Mucosa of stomach (tissue), 1 donor: Measurements from ENCODE around the gene MYO1E.

ENCODE experiments used
- H3K27me3 ChIP-seq: one replicate; pipeline ENCODE4 v1.7.0; 2013; ENCODE audit warnings: mild to moderate bottlenecking, low read length; ENCODE audit not compliant: control insufficient read depth, insufficient read depth
- H3K36me3 ChIP-seq: one replicate; pipeline ENCODE4 v1.7.0; 2013; ENCODE audit warnings: low read length; ENCODE audit not compliant: control insufficient read depth, insufficient read depth
- H3K4me1 ChIP-seq: one replicate; pipeline ENCODE4 v1.7.0; 2013; ENCODE audit warnings: mild to moderate bottlenecking, low read length; ENCODE audit not compliant: control insufficient read depth, insufficient read depth
- H3K4me3 ChIP-seq: one replicate; pipeline ENCODE4 v1.7.0; 2013; ENCODE audit warnings: low read length
- H3K9ac ChIP-seq: one replicate; pipeline ENCODE4 v1.7.0; 2013; ENCODE audit warnings: mild to moderate bottlenecking, low read length, moderate library complexity
- H3K9me3 ChIP-seq: one replicate; pipeline ENCODE4 v1.7.0; 2013; ENCODE audit warnings: mild to moderate bottlenecking, low read length, moderate library complexity; ENCODE audit not compliant: control insufficient read depth
- donor health status: Pancreatic carcinoma.

Gene MYO1E

GRCh38 chr15:59276225-59277178 is 96.2 kb downstream of the MYO1E start:
- no peak overlapping the region for H3K4me3 ChIP-seq
- no peak overlapping the region for H3K9ac ChIP-seq
- H3K9me3 ChIP-seq = no peaks in the 10 kb centered on the region
- H3K4me1 ChIP-seq = peaks cover 55% of the 10 kb centered on the region
- H3K36me3 ChIP-seq = no peaks in the 10 kb centered on the region
- no peaks in the 10 kb centered on the region for H3K27me3 ChIP-seq

GRCh38 chr15:59274126-59274970 is 98.3 kb downstream of the MYO1E start:
- no peak overlapping the region for H3K9ac ChIP-seq
- H3K4me1 ChIP-seq = peaks cover 55% of the 10 kb centered on the region
- H3K36me3 ChIP-seq = no peaks in the 10 kb centered on the region
- H3K4me3 ChIP-seq = no peak overlapping the region
- no peaks in the 10 kb centered on the region for H3K27me3 ChIP-seq
- H3K9me3 ChIP-seq = no peaks in the 10 kb centered on the region

- no peak overlapping the region for H3K4me3 ChIP-seq
- H3K9ac ChIP-seq = no peak overlapping the region
- no peaks in the 10 kb centered on the region for H3K27me3 ChIP-seq
- no peaks in the 10 kb centered on the region for H3K36me3 ChIP-seq
- H3K4me1 ChIP-seq = peaks cover 51% of the 10 kb centered on the region
- H3K9me3 ChIP-seq = no peaks in the 10 kb centered on the region
Observed at GRCh38 chr15:59273234-59273633, 99.4 kb downstream of the MYO1E start.

GRCh38 chr15:59271595-59272201 is 101.0 kb downstream of the MYO1E start:
- Histone ChIP-seq H3K36me3 (no peaks in the 10 kb centered on the region), H3K9me3 (no peaks in the 10 kb centered on the region), H3K4me3 (no peak overlapping the region), H3K4me1 (peaks cover 37% of the 10 kb centered on the region), H3K27me3 (no peaks in the 10 kb centered on the region), H3K9ac (no peak overlapping the region)

DNA sequence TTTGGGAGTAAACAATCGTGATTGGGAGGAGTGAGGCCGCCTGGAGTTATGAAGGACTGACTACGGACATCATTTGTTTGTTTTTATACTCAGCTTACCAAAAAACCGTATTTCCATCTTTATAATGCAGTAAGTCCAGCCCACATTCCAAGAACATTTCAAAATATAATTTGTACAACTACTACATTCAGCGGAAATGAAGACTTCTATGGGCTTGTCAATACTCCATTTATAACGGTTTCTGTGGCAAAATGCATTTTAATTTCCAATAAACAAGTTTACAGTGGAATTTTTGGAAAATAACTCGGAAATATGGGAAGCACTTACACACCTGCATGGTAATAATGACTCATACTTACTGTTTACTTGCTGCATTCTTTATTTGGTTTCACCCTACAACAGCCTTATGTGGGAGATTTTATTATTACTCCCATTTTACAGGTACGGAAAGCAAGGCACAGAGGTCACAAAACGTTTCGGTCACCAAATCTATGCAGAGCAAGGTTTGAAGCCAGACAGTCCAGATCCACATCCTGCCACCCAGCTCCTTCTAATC is 103.7 kb downstream of the MYO1E start:
- H3K27me3 ChIP-seq = no peaks in the 10 kb centered on the region

GRCh38 chr15:59268168-59268851 is 104.4 kb downstream of the MYO1E start:
- H3K36me3 ChIP-seq = no peaks in the 10 kb centered on the region
- H3K4me1 ChIP-seq = peaks cover 4% of the 10 kb centered on the region
- H3K27me3 ChIP-seq = no peaks in the 10 kb centered on the region
- no peaks in the 10 kb centered on the region for H3K9me3 ChIP-seq
- no peak overlapping the region for H3K9ac ChIP-seq
- no peak overlapping the region for H3K4me3 ChIP-seq

More for the DNA sequence above, 103.7 kb downstream of the MYO1E start:
- Histone ChIP-seq H3K4me3 (no peak overlapping the region), H3K9me3 (no peaks in the 10 kb centered on the region), H3K4me1 (peaks cover 10% of the 10 kb centered on the region), H3K9ac (no peak overlapping the region), H3K36me3 (no peaks in the 10 kb centered on the region)

GRCh38 chr15:59266028-59266427 is 106.6 kb downstream of the MYO1E start:
- Histone ChIP-seq H3K4me1 (no peaks in the 10 kb centered on the region), H3K4me3 (no peak overlapping the region), H3K9ac (no peak overlapping the region), H3K36me3 (no peaks in the 10 kb centered on the region), H3K9me3 (no peaks in the 10 kb centered on the region), H3K27me3 (no peaks in the 10 kb centered on the region)

DNA sequence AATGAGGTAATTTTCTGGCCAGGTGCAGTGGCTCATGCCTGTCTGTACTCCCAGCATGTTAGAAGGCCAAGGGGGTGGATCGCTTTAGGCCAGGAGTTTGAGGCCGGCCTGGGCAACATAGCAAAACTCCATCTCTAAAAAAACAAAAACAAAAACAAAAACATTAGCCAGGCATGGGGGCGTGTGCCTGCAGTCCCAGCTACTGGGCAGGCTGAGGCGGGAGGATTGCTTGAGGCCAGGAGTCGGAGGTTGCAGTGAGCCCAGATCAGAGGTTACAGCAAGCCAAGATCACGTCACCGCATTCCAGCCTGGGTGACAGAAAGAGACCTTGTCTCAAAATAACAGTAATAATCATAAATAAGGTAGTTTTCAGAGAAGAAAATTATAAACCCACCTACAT is 110.4 kb downstream of the MYO1E start:
- Histone ChIP-seq H3K9me3 (no peaks in the 10 kb centered on the region), H3K9ac (no peak overlapping the region), H3K27me3 (no peaks in the 10 kb centered on the region), H3K36me3 (no peaks in the 10 kb centered on the region), H3K4me3 (no peak overlapping the region), H3K4me1 (no peaks in the 10 kb centered on the region)

DNA sequence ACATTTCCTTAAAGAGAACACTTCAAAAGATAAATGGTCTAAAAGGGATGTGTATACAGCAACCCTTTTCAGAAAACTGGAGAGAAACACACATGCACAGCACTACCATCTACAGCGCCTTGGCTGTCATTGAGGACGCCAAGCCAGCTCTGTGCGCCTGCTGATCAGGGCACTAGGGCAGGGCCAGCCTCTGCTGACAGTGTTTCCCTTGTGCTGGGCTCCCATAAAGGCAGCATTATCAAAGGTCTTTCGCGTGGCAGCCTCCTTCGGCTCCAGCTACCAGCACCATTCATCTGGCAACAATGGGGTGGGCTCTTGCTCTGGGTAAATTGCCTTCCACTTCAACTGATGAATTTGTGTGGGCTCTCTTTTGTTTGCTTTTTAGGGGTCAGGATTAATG is 112.6 kb downstream of the MYO1E start:
- Histone ChIP-seq H3K27me3 (no peaks in the 10 kb centered on the region), H3K36me3 (no peaks in the 10 kb centered on the region), H3K4me3 (no peak overlapping the region), H3K9ac (no peak overlapping the region), H3K9me3 (no peaks in the 10 kb centered on the region), H3K4me1 (peaks cover 7% of the 10 kb centered on the region)

DNA sequence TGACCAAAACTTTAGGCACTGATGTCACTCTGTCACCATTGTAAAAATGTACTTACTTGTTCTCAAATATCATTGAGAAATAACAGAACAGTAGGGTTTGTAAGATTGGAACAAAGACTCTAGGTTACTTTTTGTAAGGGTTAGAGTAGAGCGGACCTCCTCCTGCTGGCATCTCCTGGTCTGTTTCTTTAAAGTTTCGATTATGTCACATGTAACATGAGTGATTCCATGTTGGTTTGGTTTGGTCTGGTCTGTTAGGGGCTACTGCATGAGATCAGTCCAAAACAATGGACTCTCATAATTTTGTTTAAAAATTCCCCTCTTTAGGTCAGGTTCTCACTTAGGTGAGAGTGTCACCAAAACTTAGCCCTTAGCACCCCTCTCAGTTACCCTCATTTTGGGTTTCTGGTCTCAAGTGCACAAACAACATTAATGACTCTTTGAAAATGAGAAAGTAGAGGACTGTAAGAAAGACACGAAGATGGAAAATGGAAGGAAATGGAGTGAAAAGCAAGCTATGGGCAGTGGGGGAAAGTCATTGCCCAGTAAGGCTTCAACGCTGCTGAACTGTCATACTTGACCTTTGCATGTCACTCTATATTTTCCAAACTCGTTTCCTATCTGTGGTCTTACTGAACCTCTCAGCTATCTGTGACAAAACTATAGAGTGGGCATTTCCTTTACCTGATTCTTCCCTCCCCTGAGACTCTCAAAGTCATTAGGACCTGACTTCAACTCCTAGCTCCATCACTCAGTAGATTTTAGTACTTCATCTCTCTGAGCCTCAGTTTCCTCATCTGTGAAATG is 113.3 kb downstream of the MYO1E start:
- H3K4me1 ChIP-seq = peaks cover 7% of the 10 kb centered on the region
- H3K36me3 ChIP-seq = no peaks in the 10 kb centered on the region
- H3K27me3 ChIP-seq = no peaks in the 10 kb centered on the region
- no peak overlapping the region for H3K4me3 ChIP-seq
- H3K9me3 ChIP-seq = no peaks in the 10 kb centered on the region
- no peak overlapping the region for H3K9ac ChIP-seq

- no peaks in the 10 kb centered on the region for H3K9me3 ChIP-seq
- H3K36me3 ChIP-seq = no peaks in the 10 kb centered on the region
- H3K27me3 ChIP-seq = no peaks in the 10 kb centered on the region
- H3K4me3 ChIP-seq = no peak overlapping the region
- peaks cover 7% of the 10 kb centered on the region for H3K4me1 ChIP-seq
- no peak overlapping the region for H3K9ac ChIP-seq
Observed at GRCh38 chr15:59258317-59258716, 114.4 kb downstream of the MYO1E start.
